ENCODE measurements around the gene C1orf226. TPM values are rescaled to one million over a fixed set of nuclear protein-coding genes. Genes with fewer than 3 reads are reported as not detected.
A peak's percentile ranks its signal among the peaks of the same experiment; 100 is the strongest.

C1orf226 gene
- total RNA-seq, 1 donor from 2014 or later = 6.3 TPM

DNA sequence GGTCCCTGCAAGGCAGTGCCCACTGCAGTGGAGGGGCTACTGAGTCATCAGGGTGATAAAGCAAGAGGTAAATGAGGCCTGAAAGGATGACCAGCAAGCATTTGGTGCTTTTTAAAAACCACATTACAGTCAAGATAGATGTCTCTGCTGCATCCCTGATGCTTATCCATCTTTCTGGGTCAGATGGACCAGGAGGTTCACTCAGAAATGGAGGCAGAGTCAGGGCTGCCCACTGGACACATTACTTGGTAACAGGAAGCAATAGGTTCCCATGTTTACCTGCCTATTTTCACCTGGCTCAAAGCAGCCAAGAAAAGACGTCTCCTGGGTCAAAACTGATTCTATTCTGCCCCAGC lies 8.5 kb upstream of the C1orf226 start:
- intact Hi-C loops (cut with DNase I) = no loop called here
- no peak for ATAC-seq
- H3K27ac ChIP-seq = no peak overlapping the region

DNA sequence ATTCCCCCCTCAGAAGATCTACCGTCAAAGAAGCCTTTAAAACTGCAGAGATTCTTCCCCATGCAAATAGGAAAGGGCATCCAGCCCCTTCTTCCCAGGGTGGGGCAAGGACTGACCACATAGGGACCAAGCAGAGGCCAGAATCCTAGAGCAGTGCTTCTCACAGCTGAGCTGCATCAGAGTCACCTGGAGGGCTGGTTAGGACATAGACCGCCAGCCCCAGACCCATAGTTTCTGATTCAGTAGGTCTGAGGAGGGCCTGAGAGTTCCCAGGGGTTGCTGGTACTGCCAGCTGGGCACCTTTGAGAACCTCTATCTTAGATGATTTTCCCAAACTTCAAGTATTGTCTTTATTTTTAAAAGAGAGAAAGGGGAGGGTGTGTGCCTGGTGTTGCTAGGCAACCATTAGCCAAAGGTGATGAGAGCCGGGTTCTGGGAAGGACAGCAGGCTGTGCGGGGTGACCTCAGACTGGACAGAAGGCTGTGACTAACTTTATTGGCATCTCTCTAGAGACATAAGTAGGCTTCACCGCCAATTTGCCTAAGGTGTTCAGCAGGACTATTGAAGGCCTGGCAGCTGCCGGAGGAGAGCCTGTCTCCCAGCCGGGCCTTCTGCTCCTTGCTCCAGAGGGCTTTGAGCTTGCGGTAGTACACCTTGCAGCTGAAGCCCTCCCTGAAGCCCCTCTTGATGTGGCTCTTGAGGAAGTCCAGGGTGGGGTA lies 7.8 kb upstream of the C1orf226 start:
- peak overlapping the region; percentile 25 for H3K27ac ChIP-seq

More for the DNA sequence above, 8.5 kb upstream of the C1orf226 start:
- no peaks in the 10 kb centered on the region for H3K27me3 ChIP-seq (ENCODE audit: low read depth)
- TF ChIP-seq CTCF (IDR thresholded peaks at IDR 0.05) = no peak
- no peaks in the 10 kb centered on the region for H3K4me1 ChIP-seq
- no peaks in the 10 kb centered on the region for H3K36me3 ChIP-seq
- no peak overlapping the region for H3K4me3 ChIP-seq
- DNase-seq = no peak
- no peaks in the 10 kb centered on the region for H3K9me3 ChIP-seq

DNA sequence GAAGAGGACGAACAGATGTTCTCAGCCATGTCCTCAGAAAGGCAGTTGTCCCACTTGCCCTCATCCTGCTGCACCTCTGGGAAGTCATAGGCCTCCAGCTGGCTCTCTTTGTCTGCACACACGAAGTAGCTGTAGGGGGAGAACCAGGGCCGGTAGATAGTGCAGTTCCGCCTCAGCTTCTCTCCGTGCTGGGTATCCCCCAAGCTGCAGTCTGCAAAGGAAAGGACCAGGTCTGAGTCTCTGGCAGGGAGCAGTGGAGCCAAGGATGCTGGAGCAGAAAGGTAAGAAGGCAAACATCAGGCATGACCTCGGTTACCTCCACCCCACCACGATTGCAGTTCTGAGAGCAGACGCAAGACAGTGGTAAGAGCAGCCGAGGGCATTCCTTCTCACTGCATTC lies 7.1 kb upstream of the C1orf226 start:
- intact Hi-C loops (cut with DNase I) = no loop called here
- DNase-seq (no peak), ATAC-seq (no peak)
- no peak overlapping the region for H3K4me3 ChIP-seq
- no peak for TF ChIP-seq CTCF (IDR thresholded peaks at IDR 0.05)
- no peaks in the 10 kb centered on the region for H3K36me3 ChIP-seq
- no peaks in the 10 kb centered on the region for H3K4me1 ChIP-seq
- H3K27me3 ChIP-seq (ENCODE audit: low read depth) = no peaks in the 10 kb centered on the region
- no peak overlapping the region for H3K27ac ChIP-seq
- no peaks in the 10 kb centered on the region for H3K9me3 ChIP-seq

More for the DNA sequence above, 7.8 kb upstream of the C1orf226 start:
- H3K4me1 ChIP-seq = no peaks in the 10 kb centered on the region
- DNase-seq (peak; percentile 61), ATAC-seq (peak; percentile 88)
- H3K36me3 ChIP-seq = no peaks in the 10 kb centered on the region
- intact Hi-C loops (cut with DNase I) = no loop called here
- H3K9me3 ChIP-seq = no peaks in the 10 kb centered on the region
- no peak for TF ChIP-seq CTCF (IDR thresholded peaks at IDR 0.05)
- H3K4me3 ChIP-seq = no peak overlapping the region
- H3K27me3 ChIP-seq (ENCODE audit: low read depth) = no peaks in the 10 kb centered on the region

- no peak for TF ChIP-seq CTCF (IDR thresholded peaks at IDR 0.05)
- no peaks in the 10 kb centered on the region for H3K9me3 ChIP-seq
- H3K36me3 ChIP-seq = no peaks in the 10 kb centered on the region
- DNase-seq = no peak
- ATAC-seq = no peak
- H3K4me1 ChIP-seq = no peaks in the 10 kb centered on the region
- no peak overlapping the region for H3K4me3 ChIP-seq
- intact Hi-C loops (cut with DNase I) = no loop called here
- H3K27me3 ChIP-seq (ENCODE audit: low read depth) = no peaks in the 10 kb centered on the region
- H3K27ac ChIP-seq = no peak overlapping the region
Observed at GRCh38 chr1:162375463-162375862, 6.1 kb upstream of the C1orf226 start.

GRCh38 chr1:162376691-162377090 lies 4.8 kb upstream of the C1orf226 start, which contains the start of gene SPATA46:
Gene SPATA46 (minus strand): TSS chr1:162376854. CDS start chr1:162376790, 64 bp downstream.
- H3K9me3 ChIP-seq = no peaks in the 10 kb centered on the region
- no peaks in the 10 kb centered on the region for H3K4me1 ChIP-seq
- TF ChIP-seq CTCF (IDR thresholded peaks at IDR 0.05) = no peak
- H3K4me3 ChIP-seq = no peak within 1 kb of the TSS
- intact Hi-C loops (cut with DNase I) = no loop called here
- no peak within 1 kb of the TSS for H3K27ac ChIP-seq
- ATAC-seq (no peak), DNase-seq (no peak)
- no peaks in the 10 kb centered on the region for H3K36me3 ChIP-seq
- no peaks in the 10 kb centered on the region for H3K27me3 ChIP-seq (ENCODE audit: low read depth)

All from lower lobe of right lung (tissue), 2 donors.